GM12892 (cell line): ENCODE data around the gene DNM3.

ENCODE experiments used
- DNase-seq: peaks from one replicate; pipeline ENCODE4 v3.0.0; 2011; ENCODE audit not compliant: insufficient read length
- FAIRE-seq: peaks from 2 replicates; lab custom pipeline; 2011; peaks lifted over from hg19 to GRCh38; lab: Jason Lieb, UNC
- POLR2A ChIP-seq: IDR thresholded peaks from 2 replicates; pipeline ENCODE4 v1.6.1; 2011; ENCODE audit warnings: low read depth, low read length, control low read depth
- POLR2AphosphoS5 ChIP-seq: IDR thresholded peaks from 2 replicates; pipeline ENCODE4 v1.6.1; 2011; ENCODE audit warnings: low read depth, low read length, control low read depth
- TAF1 ChIP-seq: IDR thresholded peaks from 2 replicates; pipeline ENCODE4 v1.6.1; 2011; ENCODE audit warnings: low read depth, mild to moderate bottlenecking, control low read depth, low read length, borderline replicate concordance

Gene DNM3

GRCh38 chr1:172443666-172444453 lies 602.6 kb downstream of the DNM3 start, which contains the start of gene PIGC:
Gene PIGC (minus strand): TSS chr1:172444069. CDS start chr1:172442622, 1,447 bp downstream.
- peak; percentile 85 for FAIRE-seq
- TF ChIP-seq TAF1 = peak; percentile 83
- TF ChIP-seq POLR2A = peak; percentile 71; the same call in 1 of the 2 replicates
- peak; percentile 74 for TF ChIP-seq POLR2AphosphoS5
- DNase-seq = peak; percentile 92

DNA sequence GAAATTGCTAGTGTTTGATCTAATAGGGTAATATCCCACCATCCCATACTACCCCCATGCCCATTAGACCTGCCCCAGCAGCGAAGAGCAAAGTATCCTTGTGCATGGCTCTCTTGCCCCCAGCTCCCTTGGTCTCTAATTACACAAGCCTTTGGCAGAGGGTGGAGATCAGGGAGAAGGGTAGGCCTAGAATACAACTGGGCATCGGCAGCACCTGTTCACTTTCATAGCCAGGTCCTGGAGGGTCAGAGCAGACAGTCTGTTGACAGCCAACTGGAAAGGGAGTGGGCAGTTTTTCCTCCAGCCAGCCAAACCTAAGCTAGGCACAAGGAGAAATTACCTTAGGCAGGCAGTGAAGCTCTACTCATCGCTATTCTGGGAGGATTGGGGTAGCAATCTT lies 605.2 kb downstream of the DNM3 start:
- TF ChIP-seq POLR2A (no peak), POLR2AphosphoS5 (no peak), TAF1 (no peak)
- DNase-seq (no peak), FAIRE-seq (no peak)

GRCh38 chr1:172447641-172448040 lies 606.3 kb downstream of the DNM3 start:
- TF ChIP-seq POLR2A (no peak), POLR2AphosphoS5 (no peak), TAF1 (no peak)
- FAIRE-seq = no peak

GRCh38 chr1:172448995-172449584 lies 607.8 kb downstream of the DNM3 start:
- FAIRE-seq (no peak), DNase-seq (no peak)

More at GRCh38 chr1:172447641-172448040, 606.3 kb downstream of the DNM3 start:
- no peak for DNase-seq

DNA sequence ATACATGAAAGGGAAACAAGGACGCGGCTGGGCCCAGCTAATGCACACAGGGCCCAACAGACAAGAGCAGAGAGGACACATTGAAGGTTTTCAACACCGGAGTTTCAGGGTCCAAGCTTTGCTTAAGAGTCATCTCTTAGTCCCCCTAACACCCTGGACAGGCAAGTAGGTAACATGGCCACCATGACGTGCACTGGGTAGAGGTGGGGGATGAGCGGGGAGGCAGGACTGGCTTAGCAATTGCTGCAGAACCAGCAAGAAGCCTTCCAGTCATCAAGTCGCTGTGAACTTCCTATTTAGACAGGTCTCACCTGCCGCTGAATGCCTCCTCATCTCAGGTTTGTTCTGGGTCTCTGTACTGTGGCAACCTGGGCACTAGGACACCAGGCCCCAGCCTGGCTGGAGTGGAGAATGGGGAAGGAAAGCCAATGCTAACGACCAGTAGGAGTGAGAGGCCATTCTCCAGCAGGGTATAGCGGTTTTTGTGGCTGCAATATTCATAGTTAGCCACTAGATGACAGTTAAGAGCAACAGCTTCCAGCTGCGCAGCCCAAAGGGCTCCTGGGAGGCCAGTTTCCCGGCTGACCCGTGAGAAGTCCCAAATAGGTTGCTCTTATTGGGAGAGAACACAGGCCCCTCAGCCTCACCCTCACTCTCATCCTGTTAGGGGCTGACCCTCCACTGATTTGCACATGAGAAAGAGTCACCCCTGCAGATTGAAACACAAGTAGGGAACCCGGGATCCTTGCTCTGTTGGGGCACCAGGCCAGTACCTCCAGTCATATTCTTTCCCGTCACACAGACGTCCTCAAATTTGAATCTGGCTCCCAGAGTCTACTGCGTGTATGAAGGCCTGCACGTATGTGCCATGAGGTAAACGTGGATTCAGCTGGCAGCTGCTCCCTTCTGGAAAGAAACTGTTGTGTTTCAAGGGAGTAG lies 608.6 kb downstream of the DNM3 start:
- peak; percentile 24 for DNase-seq
- peak; percentile 68 for FAIRE-seq

More at GRCh38 chr1:172448995-172449584, 607.8 kb downstream of the DNM3 start:
- no peak for TF ChIP-seq TAF1
- TF ChIP-seq POLR2A = no peak
- no peak for TF ChIP-seq POLR2AphosphoS5

GRCh38 chr1:172450524-172450885 lies 609.2 kb downstream of the DNM3 start:
- TF ChIP-seq POLR2A (no peak), TAF1 (no peak), POLR2AphosphoS5 (no peak)
- no peak for DNase-seq
- FAIRE-seq = no peak

More for the DNA sequence above, 608.6 kb downstream of the DNM3 start:
- TF ChIP-seq TAF1 (no peak), POLR2AphosphoS5 (no peak), POLR2A (no peak)

- DNase-seq = no peak
- no peak for FAIRE-seq
- TF ChIP-seq POLR2AphosphoS5 (no peak), TAF1 (no peak), POLR2A (no peak)
Measured at GRCh38 chr1:172451002-172451443, 609.7 kb downstream of the DNM3 start.

- no peak for DNase-seq
- FAIRE-seq = no peak
- TF ChIP-seq TAF1 = no peak
- TF ChIP-seq POLR2A = no peak
- TF ChIP-seq POLR2AphosphoS5 = no peak
Measured at GRCh38 chr1:172452536-172453152, 611.3 kb downstream of the DNM3 start.

- DNase-seq (no peak), FAIRE-seq (no peak)
- no peak for TF ChIP-seq POLR2A
- TF ChIP-seq TAF1 = no peak
- no peak for TF ChIP-seq POLR2AphosphoS5
Measured at GRCh38 chr1:172453153-172453545, 611.9 kb downstream of the DNM3 start.

- DNase-seq (no peak), FAIRE-seq (no peak)
- TF ChIP-seq POLR2AphosphoS5 (no peak), POLR2A (no peak), TAF1 (no peak)
Measured at GRCh38 chr1:172453607-172454006, 612.3 kb downstream of the DNM3 start.
